Astrocyte (in vitro differentiated cells and primary cell): ENCODE measurements around the gene ATP8B1.

ENCODE experiments used
- CTCF ChIP-seq: IDR thresholded peaks from 2 replicates; pipeline ENCODE4 v1.5.1; 2011; ENCODE audit warnings: low read depth, mild to moderate bottlenecking, inconsistent platforms, low read length, moderate library complexity; ENCODE audit not compliant: insufficient read depth
- EZH2 ChIP-seq: IDR thresholded peaks from 2 replicates; pipeline ENCODE4 v1.6.1; 2012; ENCODE audit warnings: mild to moderate bottlenecking, low read length, inconsistent platforms; ENCODE audit not compliant: insufficient read depth

- TF ChIP-seq CTCF (no peak), EZH2 (no peak)
Observed at GRCh38 chr18:57784801-57785114, 18.4 kb downstream of the ATP8B1 start.
